DOHH2 (cell line): ENCODE measurements around the gene CCDC146.

ENCODE experiments used
- H3F3A ChIP-seq: fragments of 200-600 bp; sonication (generic), shearing (Covaris generic); 2 replicates; pipeline ENCODE4 v1.6.0; 2016; ENCODE audit warnings: antibody characterized with exemption, mild to moderate bottlenecking; ENCODE audit not compliant: control insufficient read depth, insufficient read depth
- H3K27ac ChIP-seq: fragments of 200-600 bp; sonication (generic); 2 replicates; pipeline ENCODE4 v1.5.1; 2014; ENCODE audit warnings: low read depth, mild to moderate bottlenecking, low read length, moderate library complexity
- H3K27me3 ChIP-seq: fragments of 200-600 bp; sonication (generic); 2 replicates; pipeline ENCODE4 v1.6.1; 2014; ENCODE audit warnings: mild to moderate bottlenecking, low read length, mixed read lengths; ENCODE audit not compliant: control insufficient read depth
- H3K36me3 ChIP-seq: fragments of 200-600 bp; sonication (generic); 2 replicates; pipeline ENCODE4 v1.6.1; 2014; ENCODE audit warnings: mild to moderate bottlenecking, low read length, moderate library complexity, mixed read lengths; ENCODE audit not compliant: control insufficient read depth
- H3K4me1 ChIP-seq: fragments of 200-600 bp; sonication (generic); 2 replicates; pipeline ENCODE4 v1.6.1; 2014; ENCODE audit warnings: mild to moderate bottlenecking, low read length, mixed read lengths; ENCODE audit not compliant: control insufficient read depth
- H3K4me2 ChIP-seq: fragments of 200-600 bp; sonication (generic); 2 replicates; pipeline ENCODE4 v1.6.0; 2014; ENCODE audit warnings: mild to moderate bottlenecking, low read length, moderate library complexity
- H3K4me3 ChIP-seq: fragments of 200-600 bp; sonication (generic); 2 replicates; pipeline ENCODE4 v1.5.1; 2014; ENCODE audit warnings: mild to moderate bottlenecking, low read length, mixed read lengths
- H3K79me2 ChIP-seq: fragments of 200-600 bp; sonication (generic); 2 replicates; pipeline ENCODE4 v1.6.1; 2014; ENCODE audit warnings: mild to moderate bottlenecking, low read length, mixed read lengths; ENCODE audit not compliant: control insufficient read depth
- H3K9me2 ChIP-seq: fragments of 200-600 bp; sonication (generic); replicated peaks from 2 replicates; pipeline ENCODE4 v1.6.1; 2014; ENCODE audit warnings: mild to moderate bottlenecking, low read length, mixed read lengths; ENCODE audit not compliant: control insufficient read depth
- H3K9me3 ChIP-seq: fragments of 200-600 bp; sonication (generic); 2 replicates; pipeline ENCODE4 v1.6.1; 2014; ENCODE audit warnings: antibody characterized with exemption, low read length, mixed read lengths; ENCODE audit not compliant: control insufficient read depth, insufficient read depth
- H4K20me1 ChIP-seq: fragments of 200-600 bp; sonication (generic); 2 replicates; pipeline ENCODE4 v1.6.0; 2014; ENCODE audit warnings: low read depth, mild to moderate bottlenecking, antibody characterized with exemption, low read length, moderate library complexity; ENCODE audit not compliant: control insufficient read depth, insufficient read depth
- EZH2phosphoT487 ChIP-seq: fragments of 200-600 bp; sonication (generic); IDR thresholded peaks from 2 replicates; pipeline ENCODE4 v1.6.1; 2017; ENCODE audit warnings: borderline replicate concordance, mild to moderate bottlenecking, antibody characterized with exemption, low read length, moderate library complexity, mixed read lengths
- TF ChIP-seq, protein P1 (sequence below): fragments of 200-600 bp; sonication (generic); IDR thresholded peaks from one replicate; pipeline ENCODE4 v1.5.1; 2014; ENCODE audit warnings: antibody characterized with exemption, mild to moderate bottlenecking, low read depth, low read length; ENCODE audit not compliant: poor library complexity, severe bottlenecking

Gene CCDC146

DNA sequence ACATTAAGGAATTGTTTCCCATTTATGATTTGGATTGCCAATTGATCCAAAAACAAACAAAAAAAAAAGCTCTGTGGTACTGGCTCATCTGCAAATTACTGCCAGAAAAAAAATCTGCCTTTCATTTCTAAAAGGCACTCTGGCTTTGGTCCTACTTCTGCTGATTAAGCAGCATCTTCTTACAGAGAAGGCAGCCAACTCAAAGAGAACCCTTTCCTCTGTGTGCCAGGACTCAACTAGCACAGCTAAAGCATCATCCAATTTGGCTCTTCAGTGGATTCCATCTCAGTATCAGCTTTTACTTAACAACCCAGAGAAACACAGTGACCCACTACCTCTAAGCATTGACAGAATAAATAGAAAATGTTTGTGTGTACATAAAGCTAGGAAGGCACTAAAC lies 213.2 kb downstream of the CCDC146 start:
- no peaks in the 10 kb centered on the region for H3K9me2 ChIP-seq
- no peak overlapping the region for H3K4me3 ChIP-seq
- H3K9me3 ChIP-seq = no peaks in the 10 kb centered on the region
- no peak overlapping the region for H3K27ac ChIP-seq
- peaks cover 16% of the 10 kb centered on the region for H3K4me1 ChIP-seq
- H3K79me2 ChIP-seq = no peaks in the 10 kb centered on the region
- H3K36me3 ChIP-seq = no peaks in the 10 kb centered on the region
- TF ChIP-seq, protein P1, sequence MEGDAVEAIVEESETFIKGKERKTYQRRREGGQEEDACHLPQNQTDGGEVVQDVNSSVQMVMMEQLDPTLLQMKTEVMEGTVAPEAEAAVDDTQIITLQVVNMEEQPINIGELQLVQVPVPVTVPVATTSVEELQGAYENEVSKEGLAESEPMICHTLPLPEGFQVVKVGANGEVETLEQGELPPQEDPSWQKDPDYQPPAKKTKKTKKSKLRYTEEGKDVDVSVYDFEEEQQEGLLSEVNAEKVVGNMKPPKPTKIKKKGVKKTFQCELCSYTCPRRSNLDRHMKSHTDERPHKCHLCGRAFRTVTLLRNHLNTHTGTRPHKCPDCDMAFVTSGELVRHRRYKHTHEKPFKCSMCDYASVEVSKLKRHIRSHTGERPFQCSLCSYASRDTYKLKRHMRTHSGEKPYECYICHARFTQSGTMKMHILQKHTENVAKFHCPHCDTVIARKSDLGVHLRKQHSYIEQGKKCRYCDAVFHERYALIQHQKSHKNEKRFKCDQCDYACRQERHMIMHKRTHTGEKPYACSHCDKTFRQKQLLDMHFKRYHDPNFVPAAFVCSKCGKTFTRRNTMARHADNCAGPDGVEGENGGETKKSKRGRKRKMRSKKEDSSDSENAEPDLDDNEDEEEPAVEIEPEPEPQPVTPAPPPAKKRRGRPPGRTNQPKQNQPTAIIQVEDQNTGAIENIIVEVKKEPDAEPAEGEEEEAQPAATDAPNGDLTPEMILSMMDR = no peak
- no peak for TF ChIP-seq EZH2phosphoT487
- peaks cover 26% of the 10 kb centered on the region for H3K27me3 ChIP-seq
- no peaks in the 10 kb centered on the region for H3F3A ChIP-seq
- no peaks in the 10 kb centered on the region for H4K20me1 ChIP-seq
- H3K4me2 ChIP-seq = no peak overlapping the region

DNA sequence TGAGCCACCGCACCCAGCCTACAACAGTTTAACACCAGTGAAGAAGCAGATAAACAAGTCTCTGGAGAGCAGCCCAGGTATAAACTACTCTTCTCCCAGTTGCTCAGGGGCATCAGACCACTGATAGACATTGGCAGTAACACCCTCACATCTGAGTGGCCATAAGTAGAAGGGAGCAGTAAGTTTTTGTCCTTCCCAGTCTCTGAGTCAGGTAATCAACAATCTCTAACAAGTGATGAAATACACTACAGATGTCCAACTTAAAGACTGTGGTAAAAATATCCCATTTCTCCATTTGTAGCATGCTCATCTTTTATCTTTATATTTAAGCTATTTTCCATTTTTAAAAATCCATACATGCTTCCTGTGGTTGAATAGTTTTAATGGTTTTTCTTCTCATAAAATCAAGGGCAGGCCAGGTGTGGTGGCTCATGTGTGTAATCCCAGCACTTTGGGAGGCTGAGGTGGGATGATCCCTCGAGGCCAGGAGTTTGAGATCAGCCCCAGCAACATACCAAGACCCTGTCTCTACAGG lies 215.1 kb downstream of the CCDC146 start:
- Histone ChIP-seq H3K9me3 (no peaks in the 10 kb centered on the region), H3K4me2 (no peak overlapping the region), H3K9me2 (no peaks in the 10 kb centered on the region), H3F3A (no peaks in the 10 kb centered on the region), H3K27ac (no peak overlapping the region), H3K4me1 (peaks cover 15% of the 10 kb centered on the region), H3K4me3 (no peak overlapping the region), H3K79me2 (no peaks in the 10 kb centered on the region), H4K20me1 (no peaks in the 10 kb centered on the region), H3K27me3 (peaks cover 26% of the 10 kb centered on the region), H3K36me3 (no peaks in the 10 kb centered on the region)
- TF ChIP-seq, protein P1 = no peak
- no peak for TF ChIP-seq EZH2phosphoT487

DNA sequence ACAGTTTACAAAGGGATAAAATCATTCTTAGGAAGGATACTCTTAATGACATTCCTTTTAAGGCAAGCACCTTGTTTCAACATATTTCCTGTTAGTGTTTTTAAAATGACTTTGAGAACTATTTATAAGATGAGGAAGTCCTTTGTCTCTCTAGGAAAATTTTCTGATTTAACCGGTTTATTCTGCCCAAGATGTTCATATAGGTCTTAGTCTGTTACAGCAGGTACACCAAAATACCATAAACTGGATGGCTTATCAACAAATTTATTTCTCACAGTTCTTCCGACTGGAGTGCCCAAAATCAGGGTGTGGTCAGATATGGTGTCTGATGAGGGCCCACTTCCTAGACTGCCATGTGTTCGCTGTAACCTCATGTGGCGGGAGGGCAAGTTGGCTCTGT lies 215.8 kb downstream of the CCDC146 start:
- no peaks in the 10 kb centered on the region for H3F3A ChIP-seq
- H3K4me1 ChIP-seq = peaks cover 15% of the 10 kb centered on the region
- no peaks in the 10 kb centered on the region for H4K20me1 ChIP-seq
- no peak overlapping the region for H3K27ac ChIP-seq
- H3K27me3 ChIP-seq = peaks cover 24% of the 10 kb centered on the region
- H3K9me3 ChIP-seq = no peaks in the 10 kb centered on the region
- no peak overlapping the region for H3K4me2 ChIP-seq
- no peaks in the 10 kb centered on the region for H3K9me2 ChIP-seq
- no peak overlapping the region for H3K4me3 ChIP-seq
- no peaks in the 10 kb centered on the region for H3K36me3 ChIP-seq
- H3K79me2 ChIP-seq = no peaks in the 10 kb centered on the region
- TF ChIP-seq, protein P1 = no peak
- TF ChIP-seq EZH2phosphoT487 = no peak
